Aorta (tissue), 5 donors: Measurements from ENCODE around the gene SNRNP70. TPM values are rescaled to one million over a fixed set of nuclear protein-coding genes. Genes with fewer than 3 reads are reported as not detected.
"Not testable (repeated sequence)": the region's sequence is repeated elsewhere in the genome, so short reads cannot be mapped to it uniquely, and the experiment has no call there.

Experiments used
- ATAC-seq: fragments of 200-7000 bp; cut with Tn5 transposase; one replicate; pipeline ENCODE4 v1.9.1; 2022; ENCODE audit warnings: moderate library complexity; ENCODE audit not compliant: low FRiP score
- DNase-seq, 2 donors: peaks; one replicate each; pipeline ENCODE4 v3.0.0-alpha.2; 2020
- H3K27ac ChIP-seq, 2 donors: one replicate each; pipeline ENCODE4 v1.5.1; 2013; ENCODE audit warnings: low read length in 2 of 2, mild to moderate bottlenecking in 2 of 2, moderate library complexity in 2 of 2, control low read depth in 1 of 2, inconsistent platforms in 1 of 2, low read depth in 1 of 2
- H3K27me3 ChIP-seq, 2 donors: one replicate each; pipeline ENCODE4 v1.6.1; 2013; ENCODE audit warnings: control low read depth in 1 of 2, low read length in 1 of 2, mild to moderate bottlenecking in 1 of 2, moderate library complexity in 1 of 2; ENCODE audit not compliant: insufficient read depth in 2 of 2, control insufficient read depth in 1 of 2
- H3K36me3 ChIP-seq, 2 donors: one replicate each; pipeline ENCODE4 v1.6.1; 2013; ENCODE audit warnings: control low read depth in 1 of 2, low read length in 1 of 2, mild to moderate bottlenecking in 1 of 2; ENCODE audit not compliant: insufficient read depth in 2 of 2, control insufficient read depth in 1 of 2
- H3K4me1 ChIP-seq, 2 donors: one replicate each; pipeline ENCODE4 v1.6.1; 2013; ENCODE audit warnings: low read length in 2 of 2, control low read depth in 1 of 2, mild to moderate bottlenecking in 1 of 2, moderate library complexity in 1 of 2; ENCODE audit not compliant: insufficient read depth in 2 of 2, control insufficient read depth in 1 of 2
- H3K4me3 ChIP-seq, 2 donors: one replicate each; pipeline ENCODE4 v1.5.1; 2013; ENCODE audit warnings: low read length in 2 of 2, control low read depth in 1 of 2, mild to moderate bottlenecking in 1 of 2
- H3K9me3 ChIP-seq: one replicate; pipeline ENCODE4 v1.6.1; 2013; ENCODE audit warnings: mild to moderate bottlenecking, low read length; ENCODE audit not compliant: control insufficient read depth
- WGBS, 2 donors: extraction: QIAGEN DNeasy Blood & Tissue Kit; methylation state at CpG; one replicate each; pipeline ENCODE4 v1.1.7; 2013; 5-methylcytosine and 5-hydroxymethylcytosine counted together
- intact Hi-C, 2 donors: fragments of 100-400 bp; cut with DNase I; formaldehyde crosslinking; loops; one replicate each; pipeline versions ENCODE4 v1.14.2 to v1.15.0; 2022
- polyA plus RNA-seq, 2 donors: library from polyadenylated mRNA; stranded (reverse); fragments of 200-250 nt; gene quantifications; one replicate each; pipeline ENCODE4 v1.2.3, GENCODE V29; 2013
- total RNA-seq, 2 donors: library from RNA; stranded (reverse); fragmentation: NEBNext Ultra II Directional; extraction: Animal tissue kit (Norgen Biotek cat#: 25700); gene quantifications; one replicate each; pipeline ENCODE4 v1.2.1, GENCODE V29; 2021
- donor health status: healthy with polysubstance abuse.
- donor health status: Bipolar disorder and iron deficiency.
- donor health status: DM: no; HTN: no; CAD: no.
- donor health status: DM: no; HTN: no; CAD: no.
- donor health status: DM: yes; HTN: yes; CAD: no.

Gene SNRNP70
- total and polyA plus RNA-seq, 4 donors, result 54.5 to 694 (median 209) TPM

GRCh38 chr19:49071860-49072547, 13.2 kb upstream of the SNRNP70 start:
- Histone ChIP-seq H3K4me3 (no peak overlapping the region), H3K36me3 (no peaks in the 10 kb centered on the region), H3K27me3 (no peaks in the 10 kb centered on the region), H3K27ac (no peak overlapping the region), H3K9me3 (no peaks in the 10 kb centered on the region), H3K4me1 (no peaks in the 10 kb centered on the region)
- ATAC-seq (no peak), DNase-seq (no peak)
- intact Hi-C loops, result no loop called here
- 3% methylated on average over 84 to 93 of the region's 93 CpGs for WGBS, 2 donors

GRCh38 chr19:49073514-49074378, 11.5 kb upstream of the SNRNP70 start:
- Histone ChIP-seq H3K4me3 (no peak overlapping the region), H3K27me3 (no peaks in the 10 kb centered on the region), H3K36me3 (no peaks in the 10 kb centered on the region), H3K27ac (no peak overlapping the region), H3K4me1 (no peaks in the 10 kb centered on the region), H3K9me3 (no peaks in the 10 kb centered on the region)
- intact Hi-C loops, result no loop called here
- WGBS, 2 donors, result 61 to 65% methylated on average over 23 of the region's 23 CpGs
- peak; percentile 19 for ATAC-seq
- no peak for DNase-seq

GRCh38 chr19:49074869-49075268, 10.4 kb upstream of the SNRNP70 start:
- H3K4me1 ChIP-seq, H3K27me3 ChIP-seq, H3K9me3 ChIP-seq, H3K27ac ChIP-seq, intact Hi-C loops, H3K4me3 ChIP-seq, H3K36me3 ChIP-seq, ATAC-seq: not testable (repeated sequence)
- WGBS, 2 donors, result 13 to 15% methylated on average over 7 to 8 of the region's 9 CpGs
- DNase-seq, result peak; percentile 85 to 89

- 77 to 90% methylated on average over 4 of the region's 4 CpGs for WGBS, 2 donors
- intact Hi-C loops, result no loop called here
- DNase-seq, result no peak
Measured at GRCh38 chr19:49080392-49080791, 4.9 kb upstream of the SNRNP70 start.

GRCh38 chr19:49081273-49081672, 4.0 kb upstream of the SNRNP70 start:
- intact Hi-C loops, result no loop called here
- Histone ChIP-seq H3K27me3 (no peaks in the 10 kb centered on the region), H3K36me3 (no peaks in the 10 kb centered on the region), H3K4me3 (no peak overlapping the region), H3K4me1 (no peaks in the 10 kb centered on the region), H3K9me3 (no peaks in the 10 kb centered on the region), H3K27ac (no peak overlapping the region)
- no peak for DNase-seq
- 77 to 84% methylated on average over 1 of the region's 1 CpG for WGBS, 2 donors
- ATAC-seq, result no peak

More at GRCh38 chr19:49080392-49080791, 4.9 kb upstream of the SNRNP70 start:
- Histone ChIP-seq H3K27me3 (no peaks in the 10 kb centered on the region), H3K4me3 (no peak overlapping the region), H3K36me3 (no peaks in the 10 kb centered on the region), H3K27ac (no peak overlapping the region), H3K4me1 (no peaks in the 10 kb centered on the region), H3K9me3 (no peaks in the 10 kb centered on the region)
- ATAC-seq, result no peak

- H3K4me3 ChIP-seq, result no peak overlapping the region
Measured at GRCh38 chr19:49084206-49085019, 838 bp upstream of the SNRNP70 start.

GRCh38 chr19:49085868-49086232, 599 bp downstream of the SNRNP70 start:
- DNase-seq, result no peak
- H3K4me1 ChIP-seq, result no peaks in the 10 kb centered on the region
- peaks cover 4 to 8% of the 10 kb centered on the region in 2 donors for H3K36me3 ChIP-seq
- intact Hi-C loops, result no loop called here
- peak overlapping the region in 1 of 2 donors; percentile 18 for H3K27ac ChIP-seq
- no peaks in the 10 kb centered on the region for H3K9me3 ChIP-seq
- H3K27me3 ChIP-seq, result no peaks in the 10 kb centered on the region
- ATAC-seq, result no peak
- 0 to 2% methylated on average over 14 of the region's 14 CpGs for WGBS, 2 donors
- H3K4me3 ChIP-seq, result peak overlapping the region; percentile 24 to 65

More at GRCh38 chr19:49084206-49085019, 838 bp upstream of the SNRNP70 start:
- intact Hi-C loops, result no loop called here
- Histone ChIP-seq H3K27ac (peak overlapping the region in 1 of 2 donors; percentile 58), H3K4me1 (no peaks in the 10 kb centered on the region), H3K27me3 (no peaks in the 10 kb centered on the region), H3K36me3 (peaks cover 2% of the 10 kb centered on the region in 2 donors), H3K9me3 (no peaks in the 10 kb centered on the region)
- ATAC-seq, result no peak
- WGBS, 2 donors, result 67 to 70% methylated on average over 26 of the region's 26 CpGs
- no peak for DNase-seq

GRCh38 chr19:49086296-49086695, 1.0 kb downstream of the SNRNP70 start:
- no peak for DNase-seq
- intact Hi-C loops, result no loop called here
- H3K9me3 ChIP-seq, result no peaks in the 10 kb centered on the region
- ATAC-seq, result no peak
- no peak overlapping the region for H3K27ac ChIP-seq
- no peaks in the 10 kb centered on the region for H3K27me3 ChIP-seq
- H3K4me3 ChIP-seq, result peak overlapping the region; percentile 24 to 65
- whole genome bisulfite sequencing, 2 donors, result 54 to 58% methylated on average over 11 of the region's 11 CpGs
- H3K4me1 ChIP-seq, result no peaks in the 10 kb centered on the region
- peaks cover 4 to 8% of the 10 kb centered on the region in 2 donors for H3K36me3 ChIP-seq
